CD4-positive, alpha-beta memory T cell (primary cell): Measurements from ENCODE around the gene RFNG. TPM values are rescaled to one million over a fixed set of nuclear protein-coding genes. Genes with fewer than 3 reads are reported as not detected.

ENCODE experiments used
- CTCF ChIA-PET: fragments of 350-600 bp; sonication (Branson Sonifier 250); formaldehyde crosslinking; loops from one replicate; lab custom pipeline; 2021; ENCODE audit warnings: inconsistent platforms; ENCODE audit not compliant: partially characterized antibody; lab: Charles Lee
- POLR2A ChIA-PET: fragments of 350-600 bp; sonication (Branson Sonifier 250); formaldehyde crosslinking; loops from one replicate; lab custom pipeline; 2021; ENCODE audit not compliant: partially characterized antibody; lab: Charles Lee
- DNase-seq, 5 donors: peaks; one replicate each; pipeline versions ENCODE4 v3.0.0 to v3.0.0-alpha.2; 2020 to 2022; ENCODE audit warnings: mixed read lengths in 1 of 5
- H3K27ac ChIP-seq: one replicate; pipeline ENCODE4 v1.7.0; 2013; ENCODE audit warnings: low read depth, low read length
- H3K27me3 ChIP-seq: 2 replicates; pipeline ENCODE4 v1.7.0; 2013; ENCODE audit warnings: mild to moderate bottlenecking, low read length, moderate library complexity; ENCODE audit not compliant: insufficient read depth
- H3K36me3 ChIP-seq: 2 replicates; pipeline ENCODE4 v1.7.0; 2013; ENCODE audit warnings: mild to moderate bottlenecking, low read length, moderate library complexity; ENCODE audit not compliant: insufficient read depth
- H3K4me1 ChIP-seq: 2 replicates; pipeline ENCODE4 v1.7.0; 2013; ENCODE audit warnings: mild to moderate bottlenecking, low read length, moderate library complexity; ENCODE audit not compliant: insufficient read depth
- H3K4me3 ChIP-seq, 2 donors: one replicate each; pipeline ENCODE4 v1.7.0; 2013; ENCODE audit warnings: low read length in 2 of 2, mild to moderate bottlenecking in 1 of 2
- H3K9me3 ChIP-seq, 2 donors: one replicate each; pipeline ENCODE4 v1.7.0; 2013; ENCODE audit warnings: low read length in 2 of 2, control low read depth in 1 of 2; ENCODE audit not compliant: control insufficient read depth in 1 of 2
- H3K27ac Mint-ChIP-seq, 7 donors: one replicate each; pipeline ENCODE4 v1.8.0; 2020 to 2021; ENCODE audit warnings: mixed read lengths in 7 of 7, mild to moderate bottlenecking in 6 of 7, inconsistent platforms in 3 of 7, moderate library complexity in 3 of 7
- H3K27me3 Mint-ChIP-seq, 2 donors: one replicate each; pipeline ENCODE4 v1.8.0; 2020 to 2021; ENCODE audit warnings: mixed read lengths in 2 of 2
- H3K36me3 Mint-ChIP-seq, 2 donors: one replicate each; pipeline ENCODE4 v1.8.0; 2020 to 2021; ENCODE audit warnings: mixed read lengths in 2 of 2, inconsistent platforms in 1 of 2, mild to moderate bottlenecking in 1 of 2
- H3K4me1 Mint-ChIP-seq, 4 donors: one replicate each; pipeline ENCODE4 v1.8.0; 2020 to 2021; ENCODE audit warnings: mixed read lengths in 4 of 4, mild to moderate bottlenecking in 1 of 4
- H3K4me3 Mint-ChIP-seq, 8 donors: one replicate each; pipeline ENCODE4 v1.8.0; 2020 to 2021; ENCODE audit warnings: mixed read lengths in 8 of 8, mild to moderate bottlenecking in 7 of 8, moderate library complexity in 6 of 8, inconsistent platforms in 3 of 8
- H3K9me3 Mint-ChIP-seq, 8 donors: one replicate each; pipeline ENCODE4 v1.8.0; 2020 to 2021; ENCODE audit warnings: mixed read lengths in 8 of 8, mild to moderate bottlenecking in 5 of 8, inconsistent platforms in 3 of 8, moderate library complexity in 1 of 8
- intact Hi-C: fragments of 100-400 bp; cut with micrococcal nuclease; formaldehyde crosslinking; loops from one replicate; pipeline ENCODE4 v1.15.1; 2023
- polyA plus RNA-seq, 2 donors: library from polyadenylated mRNA; unstranded; fragments of 300-500 nt; fragmentation: Illumina TruSeq; gene quantifications; one replicate each; pipeline ENCODE4 v1.2.3, GENCODE V29; 2021
- total RNA-seq, 2 experiments: library from RNA; stranded (reverse); gene quantifications; one replicate each; pipeline ENCODE4 v1.2.3, GENCODE V29; 2021

The RFNG gene
- total and polyA plus RNA-seq, 4 experiments from 2014 or later, result 6.2 to 44.0 (median 22.9) TPM

DNA sequence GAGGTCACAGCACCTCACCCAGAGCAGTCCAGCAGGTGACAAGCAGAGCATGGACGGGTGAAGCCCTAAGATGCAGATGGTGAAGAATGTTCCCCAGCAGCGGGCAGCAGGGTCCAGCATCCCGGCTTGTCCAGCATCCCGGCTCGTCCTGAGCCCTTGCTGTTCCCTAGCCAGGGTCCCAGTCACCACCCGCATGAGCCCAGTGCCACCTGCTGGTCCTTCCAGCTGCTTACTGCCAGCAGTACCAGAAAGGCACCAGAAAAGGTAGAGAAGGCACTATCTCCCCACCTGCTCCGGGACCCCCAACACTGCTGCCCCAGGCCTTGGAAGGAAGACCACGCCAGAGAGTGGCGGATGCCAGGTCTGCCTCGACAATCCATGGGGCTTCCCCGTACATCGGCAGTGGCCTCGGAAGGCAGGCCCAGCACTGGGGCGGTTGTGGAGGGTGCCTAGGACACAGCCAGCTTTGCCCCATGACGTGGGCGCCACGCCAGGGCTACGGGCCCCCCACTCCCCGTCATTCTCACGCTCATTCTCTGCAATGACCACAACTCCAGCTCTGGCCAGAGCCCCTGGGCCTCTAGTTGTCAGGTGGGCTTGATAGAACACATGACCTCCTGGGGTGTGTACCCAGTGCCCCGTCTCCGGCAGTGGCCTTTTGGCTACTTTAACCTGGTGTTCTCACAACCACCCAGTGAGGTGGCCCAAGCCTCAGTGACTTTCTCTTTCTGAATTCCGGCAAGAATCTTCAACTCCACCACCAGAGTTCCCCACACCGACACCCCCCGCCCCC, 30.3 kb downstream of the RFNG start:
- Histone ChIP-seq H3K4me3 (peak overlapping the region in 1 of 2 donors; percentile 72), H3K9me3 (no peaks in the 10 kb centered on the region), H3K27me3 (no peaks in the 10 kb centered on the region), H3K4me1 (peaks cover 28% of the 10 kb centered on the region), H3K36me3 (no peaks in the 10 kb centered on the region), H3K27ac (peak overlapping the region; percentile 65)
- ChIA-PET POLR2A (interaction anchor here (1.0 to 5.1 kb wide), 10 partner anchors 9 to 104 kb away, joined by 3 to 57 read pairs (median 12); partner anchors contain the start of genes DCXR, DUS1L, FASN and NOTUM), CTCF (interaction anchor here (1.3 to 7.5 kb wide), 6 partner anchors 9 to 67 kb away, joined by 4 to 81 read pairs (median 12); partner anchors contain the start of genes DCXR and NOTUM)
- peaks cover 3% of the 10 kb centered on the region in 2 donors for H3K36me3 Mint-ChIP-seq
- peaks cover 3 to 30% (median 18%) of the 10 kb centered on the region in 4 donors for H3K4me1 Mint-ChIP-seq
- intact Hi-C loops, result loop anchor here (1.0 to 5.0 kb wide), 4 partner anchors 62 to 181 kb away; partner anchors contain the start of genes FASN and P4HB
- peak overlapping the region; percentile 81 to 89 (median 86) for H3K4me3 Mint-ChIP-seq
- H3K27me3 Mint-ChIP-seq, result no peaks in the 10 kb centered on the region
- DNase-seq, result peak; percentile 48 to 62 (median 59)
- H3K9me3 Mint-ChIP-seq, result no peaks in the 10 kb centered on the region
- peak overlapping the region; percentile 68 to 89 (median 83) for H3K27ac Mint-ChIP-seq

DNA sequence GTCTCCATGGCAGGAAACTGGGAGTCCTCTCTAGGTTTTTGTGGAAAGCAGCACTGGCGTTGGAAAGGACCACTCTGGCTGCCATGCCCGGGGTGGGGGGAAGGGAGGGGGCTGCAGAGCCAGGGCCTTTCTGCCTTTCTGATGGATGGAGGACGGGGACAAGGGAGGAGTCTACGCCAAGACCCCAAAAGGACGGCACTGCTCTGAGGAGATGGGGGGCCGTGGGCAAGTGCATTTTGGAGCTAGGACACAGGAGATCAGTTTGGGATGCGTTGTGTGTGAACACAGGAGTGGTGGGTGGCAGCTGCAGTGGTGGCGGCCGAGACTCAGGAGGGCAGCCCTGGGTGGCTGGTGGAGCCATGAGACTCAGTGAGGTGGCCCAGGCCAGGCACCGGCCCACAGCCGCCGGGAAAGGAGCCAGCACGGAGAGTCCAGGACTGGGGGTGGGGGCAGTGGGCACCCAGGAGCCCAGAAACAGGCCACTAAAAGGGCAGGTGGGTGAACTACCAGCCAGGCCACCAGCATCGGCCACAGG, 31.0 kb downstream of the RFNG start:
- Histone ChIP-seq H3K36me3 (no peaks in the 10 kb centered on the region), H3K9me3 (no peaks in the 10 kb centered on the region), H3K27ac (no peak overlapping the region), H3K4me3 (no peak overlapping the region), H3K4me1 (peaks cover 28% of the 10 kb centered on the region), H3K27me3 (no peaks in the 10 kb centered on the region)
- intact Hi-C loops, result loop anchor here (1.0 to 5.0 kb wide), 4 partner anchors 61 to 182 kb away; partner anchors contain the start of genes FASN and P4HB
- H3K27me3 Mint-ChIP-seq, result no peaks in the 10 kb centered on the region
- peak overlapping the region in 1 of 7 donors; percentile 7 for H3K27ac Mint-ChIP-seq
- H3K36me3 Mint-ChIP-seq, result peaks cover 3% of the 10 kb centered on the region in 2 donors
- ChIA-PET POLR2A (interaction anchor here (0.6 to 5.1 kb wide), 8 partner anchors 10 to 150 kb away, joined by 3 to 57 read pairs (median 9); partner anchors contain the start of genes ARHGDIA, DCXR, NOTUM and RAC3), CTCF (interaction anchor here (1.0 to 7.5 kb wide), 10 partner anchors 10 to 106 kb away, joined by 3 to 81 read pairs (median 8); partner anchors contain the start of genes DCXR and NOTUM)
- no peaks in the 10 kb centered on the region for H3K9me3 Mint-ChIP-seq
- no peak overlapping the region for H3K4me3 Mint-ChIP-seq
- peak in 1 of 5 donors; percentile 17 for DNase-seq
- H3K4me1 Mint-ChIP-seq, result peaks cover 3 to 30% (median 18%) of the 10 kb centered on the region in 4 donors

GRCh38 chr17:82019690-82020571, 31.7 kb downstream of the RFNG start:
- Histone ChIP-seq H3K27ac (no peak overlapping the region), H3K36me3 (no peaks in the 10 kb centered on the region), H3K4me3 (no peak overlapping the region), H3K27me3 (no peaks in the 10 kb centered on the region), H3K9me3 (no peaks in the 10 kb centered on the region), H3K4me1 (peaks cover 28% of the 10 kb centered on the region)
- CTCF ChIA-PET, result interaction anchor here (0.9 to 7.5 kb wide), 13 partner anchors 10 to 107 kb away, joined by 3 to 81 read pairs (median 5); partner anchors contain the start of genes ASPSCR1, DCXR and NOTUM
- DNase-seq, result peak; percentile 43 to 56 (median 55)
- Mint-ChIP-seq H3K27ac (no peak overlapping the region), H3K36me3 (peaks cover 3% of the 10 kb centered on the region in 2 donors), H3K4me3 (peak overlapping the region in 1 of 8 donors; percentile 30), H3K9me3 (no peaks in the 10 kb centered on the region), H3K4me1 (peaks cover 3 to 26% (median 17%) of the 10 kb centered on the region in 4 donors), H3K27me3 (no peaks in the 10 kb centered on the region)
- intact Hi-C loops, result loop anchor here (5.0 kb wide), 3 partner anchors 77 to 182 kb away; partner anchors contain the start of genes FASN and P4HB
- POLR2A ChIA-PET, result interaction anchor here (0.6 to 5.1 kb wide), 5 partner anchors 18 to 149 kb away, joined by 3 to 57 read pairs (median 3); partner anchors contain the start of genes ARHGDIA, DCXR and NOTUM

- Mint-ChIP-seq H3K27me3 (no peaks in the 10 kb centered on the region), H3K9me3 (no peaks in the 10 kb centered on the region)
Observed at GRCh38 chr17:82018989-82019689, 32.5 kb downstream of the RFNG start.

DNA sequence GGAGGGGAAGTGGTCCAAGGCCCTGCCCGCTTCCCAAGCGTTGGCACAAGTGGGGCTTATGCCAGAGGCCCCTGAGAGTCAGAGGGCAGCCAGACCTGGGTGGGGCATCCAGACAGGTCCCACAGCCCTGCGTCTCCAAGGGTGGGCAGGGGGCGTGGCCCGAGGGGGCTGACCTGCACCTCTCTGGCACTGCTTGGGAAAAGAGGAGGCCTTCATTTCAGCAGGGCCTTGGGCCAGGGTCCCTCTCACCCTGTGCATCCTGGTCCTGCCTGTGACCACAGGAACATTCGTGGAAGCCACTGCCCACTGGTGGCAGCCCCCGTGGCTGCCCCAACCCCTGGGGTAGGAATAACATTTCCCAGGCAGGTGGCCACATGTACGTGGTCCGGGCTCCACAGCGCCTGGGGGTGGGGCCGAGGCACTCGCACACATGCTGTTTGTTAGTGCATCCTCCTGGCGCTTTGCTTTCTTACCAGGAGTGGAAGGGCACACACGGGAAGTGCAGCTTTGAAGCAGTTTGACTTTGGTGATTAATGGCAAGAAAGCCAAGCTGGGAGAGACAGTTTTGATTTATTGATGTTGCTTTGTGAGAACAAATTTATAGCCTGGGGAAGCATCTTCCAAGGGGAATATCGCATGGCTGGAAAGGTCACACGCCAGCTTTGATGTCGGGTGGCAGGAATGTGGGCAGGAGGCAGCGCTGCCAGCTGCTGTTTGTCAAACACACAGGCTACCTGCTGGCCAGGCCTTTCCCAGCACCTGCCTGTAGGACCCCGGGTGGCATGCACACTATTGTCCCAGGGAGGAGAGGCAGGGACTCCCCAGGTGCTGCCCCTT, 33.2 kb downstream of the RFNG start:
- Mint-ChIP-seq H3K4me1 (peaks cover 3 to 22% (median 15%) of the 10 kb centered on the region in 4 donors), H3K9me3 (no peaks in the 10 kb centered on the region), H3K27ac (peak overlapping the region in 2 of 7 donors; percentile 11 to 15), H3K36me3 (peaks cover 3% of the 10 kb centered on the region in 2 donors), H3K27me3 (no peaks in the 10 kb centered on the region), H3K4me3 (peak overlapping the region in 2 of 8 donors; percentile 3 to 59)
- Histone ChIP-seq H3K4me1 (peaks cover 19% of the 10 kb centered on the region), H3K4me3 (no peak overlapping the region), H3K36me3 (no peaks in the 10 kb centered on the region), H3K27ac (no peak overlapping the region), H3K9me3 (no peaks in the 10 kb centered on the region), H3K27me3 (no peaks in the 10 kb centered on the region)
- no peak for DNase-seq
- ChIA-PET CTCF (interaction anchor here (1.4 to 7.5 kb wide), 5 partner anchors 9 to 64 kb away, joined by 3 to 81 read pairs (median 5); partner anchors contain the start of genes ASPSCR1 and NOTUM), POLR2A (interaction anchor here (1.2 to 1.7 kb wide), 2 partner anchors 41 to 59 kb away, joined by 4 read pairs; partner anchors contain the start of gene ASPSCR1)
- intact Hi-C loops, result no loop called here

More at GRCh38 chr17:82018989-82019689, 32.5 kb downstream of the RFNG start:
- Histone ChIP-seq H3K27ac (no peak overlapping the region), H3K4me3 (no peak overlapping the region), H3K27me3 (no peaks in the 10 kb centered on the region), H3K4me1 (peaks cover 25% of the 10 kb centered on the region), H3K36me3 (no peaks in the 10 kb centered on the region), H3K9me3 (no peaks in the 10 kb centered on the region)
- no peak overlapping the region for H3K4me3 Mint-ChIP-seq
- intact Hi-C loops, result no loop called here
- ChIA-PET POLR2A (interaction anchor here (1.2 to 5.1 kb wide), 3 partner anchors 19 to 59 kb away, joined by 3 to 57 read pairs (median 4); partner anchors contain the start of genes ASPSCR1, DCXR and NOTUM), CTCF (interaction anchor here (0.9 to 7.5 kb wide), 11 partner anchors 10 to 108 kb away, joined by 3 to 81 read pairs (median 5); partner anchors contain the start of genes ASPSCR1 and NOTUM)
- H3K36me3 Mint-ChIP-seq, result peaks cover 3% of the 10 kb centered on the region in 2 donors
- H3K27ac Mint-ChIP-seq, result peak overlapping the region in 1 of 7 donors; percentile 11
- peaks cover 3 to 25% (median 17%) of the 10 kb centered on the region in 4 donors for H3K4me1 Mint-ChIP-seq
- no peak for DNase-seq
